Muscle of arm (tissue), 14 donors: Measurements from ENCODE around the gene DEFB131B. TPM values are rescaled to one million over a fixed set of nuclear protein-coding genes. Genes with fewer than 3 reads are reported as not detected.
"Not testable (repeated sequence)": the region's sequence is repeated elsewhere in the genome, so short reads cannot be mapped to it uniquely, and the experiment has no call there.

Source experiments
- DNase-seq: peaks from one replicate; pipeline ENCODE4 v3.0.0-alpha.2; 2013
- long read RNA-seq, 11 donors: transcript quantifications; one replicate each; lab custom pipeline, GENCODE V29; 2026
- polyA plus RNA-seq, 12 donors: library from polyadenylated mRNA; unstranded; fragments of 120-200 nt; gene quantifications; one replicate each; pipeline ENCODE4 v1.2.1, GENCODE V29; 2013; ENCODE audit not compliant: insufficient read length in 12 of 12

Gene DEFB131B, protein sequence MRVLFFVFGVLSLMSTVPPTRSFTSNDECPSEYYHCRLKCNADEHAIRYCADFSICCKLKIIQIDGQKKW
- polyA plus RNA-seq, result not detected
- long read RNA-seq, donor 1, result 0 reads
- long read RNA-seq, donor 2, result 0 reads
- long read RNA-seq, donor 3, result 0 reads
- long read RNA-seq, donor 4, result 0 reads
- long read RNA-seq, donor 5, result 0 reads
- long read RNA-seq, donor 6, result 0 reads
- long read RNA-seq, donor 7, result 0 reads
- long read RNA-seq, donor 8, result 0 reads
- long read RNA-seq, donor 9, result 0 reads
- long read RNA-seq, donor 10, result 0 reads
- long read RNA-seq, donor 11, result 0 reads

DNA sequence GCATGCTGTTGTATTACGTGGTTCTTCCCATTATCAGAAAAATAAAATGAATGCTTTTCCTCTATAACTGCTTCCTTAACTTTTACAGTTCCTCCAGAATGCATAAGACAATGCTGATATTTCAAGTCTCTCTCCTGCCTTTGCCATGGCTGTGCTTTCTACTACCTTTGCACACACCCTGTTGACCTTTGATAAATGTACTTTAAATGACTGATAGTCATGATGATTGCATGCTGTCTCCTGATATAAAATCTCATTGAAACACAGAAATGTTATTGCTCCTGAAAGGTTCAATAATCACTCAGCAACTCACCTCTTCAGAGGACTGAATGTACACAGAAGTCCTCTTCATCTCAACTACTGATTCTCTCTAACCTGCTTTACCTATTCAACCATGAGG lies at the start of gene DEFB131B:
Gene DEFB131B (plus strand): TSS at position 395 of the 400 bp plus-strand sequence. CDS start 0 bp downstream, at position 395.
- not testable (repeated sequence) for DNase-seq

- not testable (repeated sequence) for DNase-seq
Observed at GRCh38 chr11:71829247-71829646, 49.0 kb upstream of the DEFB131B start.

- not testable (repeated sequence) for DNase-seq
Observed at GRCh38 chr11:71829686-71830085, 48.6 kb upstream of the DEFB131B start.

GRCh38 chr11:71832811-71833210 lies 45.4 kb upstream of the DEFB131B start, which contains the start of gene DEFB108B:
Gene DEFB108B, plus strand, starts transcription at chr11:71833200. Its CDS starts 0 bp downstream, at chr11:71833200.
- not testable (repeated sequence) for DNase-seq

DNA sequence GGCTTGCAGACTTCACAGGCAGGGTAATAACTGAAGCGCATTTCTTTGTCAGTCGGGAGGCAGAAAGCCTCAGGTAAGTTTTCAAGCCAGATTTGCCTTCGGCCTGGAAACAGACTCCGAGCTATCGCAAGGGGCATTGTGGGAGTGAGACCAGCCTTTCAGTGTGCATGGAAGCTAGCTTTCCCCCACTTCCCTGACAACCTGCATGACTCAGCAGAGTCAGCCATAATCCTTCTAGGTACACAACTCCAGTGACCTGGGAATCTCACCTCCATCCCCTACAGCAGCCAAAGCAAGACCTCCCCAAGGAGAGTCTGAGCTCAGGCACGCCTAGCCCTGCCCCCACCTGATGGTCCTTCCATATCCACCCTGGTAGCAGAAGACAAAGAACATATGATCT lies 35.5 kb upstream of the DEFB131B start:
- DNase-seq, result not testable (repeated sequence)

GRCh38 chr11:71843355-71843754 lies 34.9 kb upstream of the DEFB131B start:
- DNase-seq, result not testable (repeated sequence)

DNA sequence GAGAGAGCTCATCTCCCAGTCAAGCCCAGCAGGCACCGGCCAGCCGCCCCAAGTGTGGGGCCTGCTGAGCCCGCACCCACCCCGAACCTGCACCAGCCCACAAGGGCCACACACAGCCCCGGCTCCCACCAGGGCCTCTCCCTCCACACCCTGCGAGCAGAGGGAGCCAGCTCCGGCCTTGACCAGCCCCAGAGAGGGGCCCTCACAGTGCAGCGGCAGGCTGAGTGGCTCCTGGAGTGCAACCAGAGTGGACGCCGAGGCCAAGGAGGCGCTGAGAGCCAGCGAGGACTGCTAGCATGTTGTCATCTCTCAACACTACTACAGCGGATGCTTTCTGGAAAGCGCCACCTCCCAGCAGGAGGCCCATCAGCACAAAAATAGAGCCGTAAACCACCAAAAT lies 34.4 kb upstream of the DEFB131B start:
- DNase-seq, result no peak

DNA sequence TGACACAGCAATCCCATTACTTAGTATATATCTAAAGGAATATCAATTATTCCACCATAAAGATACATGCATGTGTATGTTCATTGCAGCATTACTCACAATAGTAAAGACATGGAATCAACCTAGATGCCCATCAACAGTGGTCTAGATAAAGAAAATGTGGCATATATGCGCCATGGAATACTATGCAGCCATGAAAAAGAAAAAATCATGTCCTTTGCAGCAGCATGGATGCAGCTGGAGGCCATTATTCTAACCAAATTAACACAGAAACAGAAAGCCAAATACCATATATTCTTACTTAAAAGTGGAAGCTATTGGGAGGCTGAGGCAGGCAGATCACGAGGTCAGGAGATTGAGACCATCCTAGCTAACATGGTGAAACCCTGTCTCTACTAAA lies 24.4 kb upstream of the DEFB131B start:
- DNase-seq, result not testable (repeated sequence)

GRCh38 chr11:71855880-71856279 lies 22.4 kb upstream of the DEFB131B start:
- DNase-seq, result not testable (repeated sequence)

DNA sequence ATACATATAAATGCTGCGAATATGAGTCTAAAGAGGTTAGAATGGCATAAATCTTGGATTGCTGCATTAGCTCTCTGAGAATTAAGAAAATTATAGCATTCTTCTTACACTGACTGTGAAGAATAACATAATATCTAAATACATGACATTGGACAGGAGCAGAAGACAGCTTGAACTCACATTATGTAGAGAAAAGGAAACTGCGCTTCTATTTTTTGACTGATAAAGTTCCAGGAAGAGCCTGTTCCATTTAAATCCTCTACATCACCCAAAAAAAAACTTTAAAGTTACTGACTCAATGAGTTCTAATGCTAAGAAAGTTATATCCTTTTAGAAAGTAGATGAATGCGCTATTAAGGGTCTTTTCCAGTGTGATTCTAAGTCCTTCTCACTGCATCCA lies 17.4 kb upstream of the DEFB131B start:
- DNase-seq, result not testable (repeated sequence)

DNA sequence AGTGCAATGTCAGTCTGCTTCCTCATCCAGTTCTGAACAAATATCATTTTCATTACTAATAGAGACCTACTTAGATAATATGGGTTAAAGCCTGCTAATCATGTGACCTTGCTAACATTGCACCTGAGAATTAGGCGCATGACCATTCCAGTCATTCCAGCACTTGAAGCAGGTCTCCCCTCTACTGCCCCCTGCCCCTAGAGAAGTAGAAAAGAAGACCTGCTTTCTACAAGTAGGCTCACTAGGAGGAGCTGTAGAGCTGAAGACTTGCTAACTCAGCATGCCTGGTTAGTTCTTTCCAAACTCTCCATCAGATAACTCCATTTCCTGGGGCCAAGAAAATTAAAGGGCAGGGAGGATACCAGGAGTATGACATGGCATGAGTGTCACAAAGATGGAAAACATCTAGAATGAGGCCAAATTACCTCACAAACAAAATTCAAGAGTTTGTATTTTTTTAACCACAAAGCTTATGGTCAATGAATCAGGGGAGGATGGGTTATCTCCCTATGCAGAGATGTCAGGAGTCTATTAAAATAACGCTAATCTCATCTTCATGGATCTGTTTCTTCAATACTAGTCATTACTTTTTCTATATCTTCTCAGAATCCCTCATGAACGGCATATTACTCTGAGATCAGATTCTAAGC lies 14.2 kb upstream of the DEFB131B start:
- DNase-seq, result peak; percentile 2

- DNase-seq, result not testable (repeated sequence)
Observed at GRCh38 chr11:71867209-71867608, 11.0 kb upstream of the DEFB131B start.

DNA sequence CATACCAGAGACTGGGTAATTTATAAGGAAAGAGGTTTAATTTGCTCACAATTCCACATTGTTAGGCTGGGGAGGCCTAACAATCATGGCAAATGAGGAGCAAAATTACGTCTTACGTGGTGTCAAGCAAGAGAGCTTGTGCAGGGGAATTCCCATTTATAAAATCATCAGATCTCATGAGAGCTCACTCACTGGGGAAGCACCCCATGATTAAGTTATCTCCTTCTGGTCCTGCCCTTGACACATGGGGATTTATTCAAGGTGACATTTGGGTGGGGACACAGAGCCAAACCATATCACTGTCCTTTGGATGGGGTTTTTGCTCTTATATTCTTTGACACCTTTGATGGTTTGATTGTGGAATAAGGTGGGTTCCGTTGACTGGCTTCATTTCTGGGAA lies 8.3 kb upstream of the DEFB131B start:
- not testable (repeated sequence) for DNase-seq

DNA sequence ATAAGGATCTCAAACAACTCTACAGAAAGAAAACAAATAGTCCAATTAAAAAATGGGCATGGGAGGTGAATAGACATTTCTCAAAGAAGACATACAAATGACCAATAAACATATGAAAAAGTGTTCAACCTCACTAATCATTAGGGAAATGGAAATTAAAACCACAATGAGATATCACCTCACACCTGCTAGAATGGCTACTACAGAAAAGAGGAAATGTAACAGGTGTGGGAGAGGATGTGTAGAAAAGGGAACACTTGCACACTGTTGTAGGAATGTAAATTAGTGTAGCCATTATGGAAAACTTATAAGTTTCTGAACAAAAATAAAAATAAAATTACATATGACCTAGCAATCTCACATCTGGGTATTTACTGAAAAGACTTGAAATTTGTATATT lies 7.6 kb upstream of the DEFB131B start:
- not testable (repeated sequence) for DNase-seq

DNA sequence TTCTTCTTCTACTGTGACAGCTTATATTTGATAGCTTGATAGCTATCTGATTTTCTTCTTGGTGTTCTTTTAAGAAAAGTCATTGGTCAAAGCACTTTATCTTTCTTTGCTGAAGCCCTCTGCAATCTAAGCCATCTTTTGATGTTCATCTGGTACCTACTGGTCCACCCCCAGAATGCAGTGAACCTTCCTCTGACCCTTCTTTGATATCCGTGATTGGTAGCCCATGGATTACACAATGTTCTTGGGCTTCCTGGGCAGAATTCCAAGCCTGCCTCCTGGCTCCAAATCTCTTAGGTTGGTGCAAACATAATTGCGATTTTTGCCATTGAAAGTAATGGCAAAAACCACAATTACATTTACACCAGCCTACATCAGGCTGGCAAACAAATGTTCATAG lies 2.0 kb upstream of the DEFB131B start:
- DNase-seq, result not testable (repeated sequence)

GRCh38 chr11:71885806-71886205 lies 7.6 kb downstream of the DEFB131B start:
- DNase-seq, result not testable (repeated sequence)

- DNase-seq, result not testable (repeated sequence)
Observed at GRCh38 chr11:71888335-71889010, 10.2 kb downstream of the DEFB131B start.

DNA sequence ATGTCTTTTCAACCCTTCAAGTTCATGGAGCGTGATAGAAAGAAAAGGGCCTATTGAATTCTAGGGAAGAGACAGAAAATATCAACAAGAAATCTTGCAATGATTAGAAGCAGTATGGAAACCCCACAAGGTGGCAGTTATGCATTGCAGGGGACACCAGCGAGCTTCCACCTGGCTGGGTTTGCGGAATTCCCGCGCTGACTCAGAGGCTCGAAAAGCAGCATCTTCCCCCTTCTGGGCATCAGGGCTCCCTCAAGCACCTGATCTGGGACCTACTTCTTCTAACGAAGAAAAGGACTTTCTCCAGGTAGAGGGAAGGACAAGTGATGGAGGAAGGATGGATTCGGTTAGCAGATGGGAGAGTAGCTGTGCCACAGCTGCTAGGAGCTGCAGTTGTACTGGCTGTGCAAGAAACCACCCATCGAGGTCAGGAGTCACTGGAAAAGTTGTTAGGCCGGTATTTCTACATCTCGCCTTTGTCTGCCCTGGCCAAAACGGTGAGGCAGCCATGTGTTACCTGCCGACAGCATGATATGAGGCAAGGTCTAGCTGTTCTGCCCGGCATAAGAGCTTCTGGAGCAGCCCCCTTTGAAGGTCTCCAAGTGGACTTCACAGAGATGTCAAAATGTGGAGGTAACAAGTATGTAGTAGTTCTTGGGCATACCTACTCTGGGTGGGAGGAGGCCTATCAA lies 11.1 kb downstream of the DEFB131B start:
- DNase-seq, result not testable (repeated sequence)

DNA sequence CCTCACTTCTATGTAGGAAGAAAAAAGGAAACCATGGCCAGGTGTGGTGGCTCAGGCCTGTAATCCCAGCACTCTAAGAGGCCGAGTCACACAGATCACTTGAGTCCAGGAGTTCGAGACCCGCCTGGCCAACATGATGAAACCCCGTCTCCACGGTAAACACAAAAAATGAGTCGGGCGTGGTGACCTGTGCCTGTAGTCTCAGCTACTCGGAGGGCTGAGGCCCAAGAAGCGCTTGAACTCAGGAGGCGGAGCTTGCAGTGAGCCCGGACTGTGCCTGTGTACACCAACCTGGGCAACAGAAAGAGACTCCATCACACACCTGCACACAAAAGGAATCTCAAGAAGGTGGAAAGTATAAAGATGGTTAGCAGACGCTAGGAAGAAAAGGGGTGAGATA lies 17.7 kb downstream of the DEFB131B start:
- no peak for DNase-seq

DNA sequence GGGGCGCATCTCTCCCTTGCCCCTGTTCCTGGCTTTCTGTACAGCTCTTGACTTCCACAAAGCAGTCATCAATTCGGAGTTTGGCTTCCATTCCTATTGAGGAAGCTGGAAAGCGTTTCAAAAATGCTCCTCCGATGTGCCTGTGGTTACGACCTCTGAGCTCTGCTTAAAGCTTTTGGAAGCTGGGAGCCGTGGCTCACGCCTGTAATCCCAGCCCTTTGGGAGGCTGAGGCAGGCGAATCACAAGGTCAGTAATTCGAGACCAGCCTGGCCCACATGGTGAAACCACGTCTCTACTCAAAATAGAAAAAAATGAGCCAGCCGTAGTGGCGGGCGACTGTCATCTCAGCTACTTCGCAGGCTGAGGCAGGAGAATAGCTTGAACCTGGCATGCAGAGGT lies 22.9 kb downstream of the DEFB131B start:
- not testable (repeated sequence) for DNase-seq

- DNase-seq, result no peak
Observed at GRCh38 chr11:71908218-71908617, 30.0 kb downstream of the DEFB131B start.

GRCh38 chr11:71910775-71911174 lies 32.5 kb downstream of the DEFB131B start:
- DNase-seq, result not testable (repeated sequence)
